ENCODE results near the gene TNPO1. TPM values are rescaled to one million over a fixed set of nuclear protein-coding genes. Genes with fewer than 3 reads are reported as not detected.
"Not testable (repeated sequence)": the region's sequence is repeated elsewhere in the genome, so short reads cannot be mapped to it uniquely, and the experiment has no call there.

TNPO1 gene
- total RNA-seq, 1 donor, result 256 TPM

DNA sequence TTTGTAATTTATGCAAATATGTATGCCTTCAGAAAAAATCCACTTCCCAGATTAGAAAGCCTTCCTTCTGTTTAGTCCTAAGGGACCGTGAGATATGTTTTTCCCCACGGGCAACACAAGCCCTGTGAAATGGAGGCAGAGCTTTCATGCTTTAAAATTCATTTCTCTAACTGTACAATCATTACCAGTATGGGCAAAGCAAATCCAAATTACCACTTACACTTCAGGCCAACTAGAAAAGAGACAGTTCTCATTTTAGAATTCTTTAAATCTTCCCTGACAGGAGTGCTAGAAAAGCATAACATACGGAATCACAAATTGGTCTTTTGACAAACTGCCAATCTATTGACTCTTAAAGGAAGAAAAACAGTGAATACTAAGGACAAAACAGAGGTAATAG lies 20.5 kb upstream of the TNPO1 start:
- no peak overlapping the region for H2AFZ ChIP-seq (ENCODE audit: low read length)
- H3K9me3 ChIP-seq (ENCODE audit: low read depth, low read length), result no peaks in the 10 kb centered on the region
- DNase-seq (ENCODE audit: insufficient read length, low spot score, missing footprints), result no peak
- H3K79me2 ChIP-seq (ENCODE audit: insufficient read depth, low read length), result no peaks in the 10 kb centered on the region
- H3K36me3 ChIP-seq (ENCODE audit: insufficient read depth, low read length), result no peaks in the 10 kb centered on the region
- TF ChIP-seq, protein P1, sequence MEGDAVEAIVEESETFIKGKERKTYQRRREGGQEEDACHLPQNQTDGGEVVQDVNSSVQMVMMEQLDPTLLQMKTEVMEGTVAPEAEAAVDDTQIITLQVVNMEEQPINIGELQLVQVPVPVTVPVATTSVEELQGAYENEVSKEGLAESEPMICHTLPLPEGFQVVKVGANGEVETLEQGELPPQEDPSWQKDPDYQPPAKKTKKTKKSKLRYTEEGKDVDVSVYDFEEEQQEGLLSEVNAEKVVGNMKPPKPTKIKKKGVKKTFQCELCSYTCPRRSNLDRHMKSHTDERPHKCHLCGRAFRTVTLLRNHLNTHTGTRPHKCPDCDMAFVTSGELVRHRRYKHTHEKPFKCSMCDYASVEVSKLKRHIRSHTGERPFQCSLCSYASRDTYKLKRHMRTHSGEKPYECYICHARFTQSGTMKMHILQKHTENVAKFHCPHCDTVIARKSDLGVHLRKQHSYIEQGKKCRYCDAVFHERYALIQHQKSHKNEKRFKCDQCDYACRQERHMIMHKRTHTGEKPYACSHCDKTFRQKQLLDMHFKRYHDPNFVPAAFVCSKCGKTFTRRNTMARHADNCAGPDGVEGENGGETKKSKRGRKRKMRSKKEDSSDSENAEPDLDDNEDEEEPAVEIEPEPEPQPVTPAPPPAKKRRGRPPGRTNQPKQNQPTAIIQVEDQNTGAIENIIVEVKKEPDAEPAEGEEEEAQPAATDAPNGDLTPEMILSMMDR (IDR thresholded peaks at IDR 0.05; ENCODE audit: extremely low read depth, low read depth, low read length), result no peak
- no peak overlapping the region for H3K4me3 ChIP-seq (ENCODE audit: insufficient read depth, low read length)
- no peaks in the 10 kb centered on the region for H3K27me3 ChIP-seq (ENCODE audit: insufficient read depth, low read length)
- no peaks in the 10 kb centered on the region for H3K4me1 ChIP-seq (ENCODE audit: insufficient read depth, low read length)
- H3K4me2 ChIP-seq (ENCODE audit: insufficient read depth, low read length), result no peak overlapping the region
- no peaks in the 10 kb centered on the region for H4K20me1 ChIP-seq (ENCODE audit: insufficient read depth, low read length)
- H3K27ac ChIP-seq (ENCODE audit: low read depth, low read length), result no peak overlapping the region

DNA sequence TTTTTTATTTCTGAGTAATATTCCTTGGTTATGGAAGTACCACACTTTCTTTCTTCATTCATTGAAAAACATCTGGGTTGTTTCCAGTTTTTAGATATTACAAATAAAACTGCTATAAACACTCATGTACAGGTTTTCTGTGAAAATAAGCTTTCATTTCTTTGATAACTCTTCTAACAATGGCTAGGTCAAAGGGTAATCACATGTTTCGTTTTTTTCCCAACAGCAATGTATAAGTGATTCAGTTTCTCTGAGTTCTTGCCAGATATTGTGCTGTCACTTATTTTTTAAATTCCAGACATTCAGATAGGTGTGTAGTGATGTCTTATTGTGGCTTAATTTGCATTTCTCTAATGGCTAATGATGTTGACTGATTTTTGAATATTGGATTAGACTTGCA lies 16.7 kb upstream of the TNPO1 start:
- H3K36me3 ChIP-seq (ENCODE audit: insufficient read depth, low read length), result no peaks in the 10 kb centered on the region
- H3K27me3 ChIP-seq (ENCODE audit: insufficient read depth, low read length), result no peaks in the 10 kb centered on the region
- no peaks in the 10 kb centered on the region for H4K20me1 ChIP-seq (ENCODE audit: insufficient read depth, low read length)
- H3K4me2 ChIP-seq (ENCODE audit: insufficient read depth, low read length), result no peak overlapping the region
- H3K27ac ChIP-seq (ENCODE audit: low read depth, low read length), result no peak overlapping the region
- H3K79me2 ChIP-seq (ENCODE audit: insufficient read depth, low read length), result no peaks in the 10 kb centered on the region
- TF ChIP-seq, protein P1 (IDR thresholded peaks at IDR 0.05; ENCODE audit: extremely low read depth, low read depth, low read length), result no peak
- H3K4me1 ChIP-seq (ENCODE audit: insufficient read depth, low read length), result no peaks in the 10 kb centered on the region
- no peaks in the 10 kb centered on the region for H3K9me3 ChIP-seq (ENCODE audit: low read depth, low read length)
- no peak overlapping the region for H2AFZ ChIP-seq (ENCODE audit: low read length)
- no peak overlapping the region for H3K4me3 ChIP-seq (ENCODE audit: insufficient read depth, low read length)
- no peak for DNase-seq (ENCODE audit: insufficient read length, low spot score, missing footprints)

DNA sequence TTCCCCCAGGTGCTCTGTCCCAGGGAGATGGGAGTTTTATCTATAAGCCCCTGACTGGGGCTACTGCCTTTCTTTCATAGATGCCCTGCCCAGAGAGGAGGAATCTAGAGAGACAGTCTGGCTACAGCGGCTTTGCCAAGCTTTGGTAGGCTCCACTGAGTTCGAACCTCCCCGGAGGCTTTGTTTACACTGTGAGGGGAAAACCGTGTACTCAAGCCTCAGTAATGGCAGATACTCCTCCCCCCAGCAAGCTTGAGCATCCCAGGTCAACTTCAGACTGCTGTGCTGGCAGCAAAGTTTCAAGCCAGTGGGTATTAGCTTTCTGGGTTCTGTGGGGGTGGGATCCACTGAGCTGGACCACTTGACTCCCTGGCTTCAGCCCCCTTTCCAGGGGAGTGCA lies 7.8 kb upstream of the TNPO1 start:
- H3K27me3 ChIP-seq (ENCODE audit: insufficient read depth, low read length); H2AFZ ChIP-seq (ENCODE audit: low read length); H3K79me2 ChIP-seq (ENCODE audit: insufficient read depth, low read length); H3K4me3 ChIP-seq (ENCODE audit: insufficient read depth, low read length); DNase-seq (ENCODE audit: insufficient read length, low spot score, missing footprints); H3K27ac ChIP-seq (ENCODE audit: low read depth, low read length); H4K20me1 ChIP-seq (ENCODE audit: insufficient read depth, low read length); H3K9me3 ChIP-seq (ENCODE audit: low read depth, low read length); H3K4me1 ChIP-seq (ENCODE audit: insufficient read depth, low read length); H3K4me2 ChIP-seq (ENCODE audit: insufficient read depth, low read length); H3K36me3 ChIP-seq (ENCODE audit: insufficient read depth, low read length): not testable (repeated sequence)

GRCh38 chr5:72811849-72812248 lies 4.6 kb upstream of the TNPO1 start:
- Histone ChIP-seq H3K27me3 (ENCODE audit: insufficient read depth, low read length) (no peaks in the 10 kb centered on the region), H3K4me2 (ENCODE audit: insufficient read depth, low read length) (no peak overlapping the region), H4K20me1 (ENCODE audit: insufficient read depth, low read length) (no peaks in the 10 kb centered on the region), H3K9me3 (ENCODE audit: low read depth, low read length) (no peaks in the 10 kb centered on the region), H3K79me2 (ENCODE audit: insufficient read depth, low read length) (peaks cover 2% of the 10 kb centered on the region), H3K4me3 (ENCODE audit: insufficient read depth, low read length) (no peak overlapping the region), H2AFZ (ENCODE audit: low read length) (no peak overlapping the region), H3K27ac (ENCODE audit: low read depth, low read length) (no peak overlapping the region), H3K4me1 (ENCODE audit: insufficient read depth, low read length) (peaks cover 6% of the 10 kb centered on the region), H3K36me3 (ENCODE audit: insufficient read depth, low read length) (no peaks in the 10 kb centered on the region)
- DNase-seq (ENCODE audit: insufficient read length, low spot score, missing footprints), result no peak
- TF ChIP-seq, protein P1 (IDR thresholded peaks at IDR 0.05; ENCODE audit: extremely low read depth, low read depth, low read length), result no peak
